Tibial nerve (tissue), 4 donors: ENCODE results near the gene ZNF639. TPM values are rescaled to one million over a fixed set of nuclear protein-coding genes. Genes with fewer than 3 reads are reported as not detected.

Source experiments
- DNase-seq, 2 donors: peaks; one replicate each; pipeline ENCODE4 v3.0.0-alpha.2; 2019; ENCODE audit warnings: low spot score in 2 of 2
- H3K27ac ChIP-seq, 4 donors: fragments of 200-600 bp; sonication (generic) in 3 of 4; one replicate each; pipeline ENCODE4 v1.5.1; 2017 to 2019; ENCODE audit warnings: mild to moderate bottlenecking in 1 of 4
- H3K27me3 ChIP-seq, 2 donors: fragments of 200-600 bp; sonication (generic) in 1 of 2; one replicate each; pipeline versions ENCODE4 v1.5.1 to v1.6.0; 2017 to 2019
- H3K36me3 ChIP-seq, 3 donors: fragments of 200-600 bp; sonication (generic); one replicate each; pipeline ENCODE4 v1.5.1; 2018 to 2019
- H3K4me1 ChIP-seq, 4 donors: fragments of 200-600 bp; sonication (generic) in 3 of 4; one replicate each; pipeline ENCODE4 v1.5.1; 2017 to 2019
- H3K4me3 ChIP-seq, 4 donors: fragments of 200-600 bp; sonication (generic) in 3 of 4; one replicate each; pipeline ENCODE4 v1.5.1; 2017 to 2019; ENCODE audit warnings: mild to moderate bottlenecking in 1 of 4, moderate library complexity in 1 of 4
- H3K9me3 ChIP-seq, 4 donors: fragments of 200-600 bp; sonication (generic) in 3 of 4; one replicate each; pipeline ENCODE4 v1.5.1; 2017 to 2019
- CTCF ChIP-seq, 5 experiments: fragments of 200-600 bp in 3 of 5; fragments of 450-650 bp in 2 of 5; sonication (generic) in 3 of 5; IDR thresholded peaks; one replicate each; pipeline ENCODE4 v1.5.1; 2016 to 2019; ENCODE audit warnings: antibody characterized with exemption in 5 of 5, mild to moderate bottlenecking in 3 of 5, moderate library complexity in 2 of 5
- EP300 ChIP-seq, 2 donors: sonication (generic); formaldehyde crosslinking; IDR thresholded peaks; one replicate each; pipeline ENCODE4 v1.6.1; 2017; ENCODE audit warnings: antibody characterized with exemption in 2 of 2, mild to moderate bottlenecking in 1 of 2
- POLR2A ChIP-seq, 2 donors: fragments of 450-650 bp; IDR thresholded peaks; one replicate each; pipeline ENCODE4 v1.6.1; 2017; ENCODE audit warnings: antibody characterized with exemption in 2 of 2, mild to moderate bottlenecking in 2 of 2, moderate library complexity in 2 of 2
- WGBS, 2 donors: methylation state at CpG; one replicate each; pipeline ENCODE4 v1.1.5; 2018; 5-methylcytosine and 5-hydroxymethylcytosine counted together
- total RNA-seq, 4 donors: library from RNA; depleted of rRNA; stranded (reverse); fragments of >200 nt; gene quantifications; one replicate each; pipeline ENCODE4 v1.1.0, GENCODE V29; 2016

The ZNF639 gene
- total RNA-seq, 4 donors from 2014 or later: 39.3 to 55.7 (median 44.0) TPM

- peak; percentile 93 to 97 for DNase-seq
- TF ChIP-seq CTCF (IDR thresholded peaks at IDR 0.05): peak in 1 of 5 experiments; percentile 17
- peak; percentile 41 to 89 for TF ChIP-seq EP300 (IDR thresholded peaks at IDR 0.05)
- peak in 1 of 2 donors; percentile 86 for TF ChIP-seq POLR2A (IDR thresholded peaks at IDR 0.05)
- Histone ChIP-seq H3K36me3 (peaks cover 0 to 25% (median 8%) of the 10 kb centered on the region in 3 donors), H3K4me1 (peaks cover 0 to 29% (median 7%) of the 10 kb centered on the region in 4 donors), H3K4me3 (peak within 1 kb of the TSS; percentile 66 to 98 (median 90)), H3K27me3 (no peaks in the 10 kb centered on the region), H3K9me3 (no peaks in the 10 kb centered on the region), H3K27ac (peak within 1 kb of the TSS; percentile 87 to 92 (median 88))
- 0 to 1% methylated on average over 35 to 61 of the region's 63 CpGs for WGBS, 2 donors
Observed at GRCh38 chr3:179347345-179348194, 24.7 kb downstream of the ZNF639 start, which contains the start of gene MFN1. Gene MFN1, plus strand, starts transcription at chr3:179347709. Its CDS starts 1,143 bp downstream, at chr3:179348852.

GRCh38 chr3:179348325-179349013 is 25.6 kb downstream of the ZNF639 start:
- no peaks in the 10 kb centered on the region for H3K9me3 ChIP-seq
- TF ChIP-seq EP300 (IDR thresholded peaks at IDR 0.05) (no peak), POLR2A (IDR thresholded peaks at IDR 0.05) (no peak), CTCF (IDR thresholded peaks at IDR 0.05) (no peak)
- H3K4me3 ChIP-seq: peak overlapping the region; percentile 66 to 98 (median 90)
- peaks cover 0 to 34% (median 12%) of the 10 kb centered on the region in 3 donors for H3K36me3 ChIP-seq
- DNase-seq: no peak
- H3K27me3 ChIP-seq: no peaks in the 10 kb centered on the region
- WGBS, 2 donors: 34% methylated on average over 5 of the region's 5 CpGs
- H3K4me1 ChIP-seq: peaks cover 0 to 29% (median 7%) of the 10 kb centered on the region in 4 donors
- peak overlapping the region; percentile 87 to 92 (median 88) for H3K27ac ChIP-seq

GRCh38 chr3:179355996-179356395 is 33.2 kb downstream of the ZNF639 start:
- DNase-seq: no peak
- Histone ChIP-seq H3K36me3 (peaks cover 0 to 99% (median 18%) of the 10 kb centered on the region in 3 donors), H3K4me3 (no peak overlapping the region), H3K9me3 (no peaks in the 10 kb centered on the region), H3K27me3 (no peaks in the 10 kb centered on the region), H3K27ac (no peak overlapping the region), H3K4me1 (no peaks in the 10 kb centered on the region)
- TF ChIP-seq POLR2A (IDR thresholded peaks at IDR 0.05) (no peak), EP300 (IDR thresholded peaks at IDR 0.05) (no peak), CTCF (IDR thresholded peaks at IDR 0.05) (no peak)
- WGBS, 2 donors: 100% methylated on average over 1 of the region's 1 CpG

- H3K27ac ChIP-seq: no peak overlapping the region
- 93 to 96% methylated on average over 5 of the region's 5 CpGs for WGBS, 2 donors
- peaks cover 0 to 99% (median 5%) of the 10 kb centered on the region in 3 donors for H3K36me3 ChIP-seq
Observed at GRCh38 chr3:179363332-179363731, 40.5 kb downstream of the ZNF639 start.

More at GRCh38 chr3:179363332-179363731, 40.5 kb downstream of the ZNF639 start:
- TF ChIP-seq EP300 (IDR thresholded peaks at IDR 0.05): no peak
- no peak for TF ChIP-seq POLR2A (IDR thresholded peaks at IDR 0.05)
- no peak for TF ChIP-seq CTCF (IDR thresholded peaks at IDR 0.05)
- Histone ChIP-seq H3K4me3 (no peak overlapping the region), H3K9me3 (no peaks in the 10 kb centered on the region), H3K27me3 (no peaks in the 10 kb centered on the region), H3K4me1 (no peaks in the 10 kb centered on the region)
- no peak for DNase-seq
